Suprapubic skin (tissue), 4 donors: ENCODE data around the gene KIRREL3. TPM values are rescaled to one million over a fixed set of nuclear protein-coding genes. Genes with fewer than 3 reads are reported as not detected.

Experiments
- DNase-seq, 2 donors: peaks; one replicate each; pipeline ENCODE4 v3.0.0-alpha.2; 2019; ENCODE audit warnings: low spot score in 2 of 2
- H3K27ac ChIP-seq: fragments of 200-600 bp; sonication (generic); one replicate; pipeline ENCODE4 v1.5.1; 2019
- H3K27me3 ChIP-seq: fragments of 200-600 bp; sonication (generic); one replicate; pipeline ENCODE4 v1.5.1; 2019
- H3K36me3 ChIP-seq: fragments of 200-600 bp; sonication (generic); one replicate; pipeline ENCODE4 v1.5.1; 2019
- H3K4me1 ChIP-seq: fragments of 200-600 bp; sonication (generic); one replicate; pipeline ENCODE4 v1.5.1; 2019
- H3K4me3 ChIP-seq: fragments of 200-600 bp; sonication (generic); one replicate; pipeline ENCODE4 v1.5.1; 2019; ENCODE audit warnings: mild to moderate bottlenecking
- H3K9me3 ChIP-seq: fragments of 200-600 bp; sonication (generic); one replicate; pipeline ENCODE4 v1.5.1; 2019
- CTCF ChIP-seq, 2 donors: fragments of 200-600 bp in 1 of 2; fragments of 450-650 bp in 1 of 2; sonication (generic) in 1 of 2; IDR thresholded peaks; one replicate each; pipeline ENCODE4 v1.5.1; 2016 to 2019; ENCODE audit warnings: antibody characterized with exemption in 2 of 2, mild to moderate bottlenecking in 1 of 2, moderate library complexity in 1 of 2
- EP300 ChIP-seq: sonication (generic); formaldehyde crosslinking; IDR thresholded peaks from one replicate; pipeline ENCODE4 v1.6.1; 2017; ENCODE audit warnings: antibody characterized with exemption
- POLR2A ChIP-seq, 2 donors: fragments of 450-650 bp; IDR thresholded peaks; one replicate each; pipeline ENCODE4 v1.6.1; 2017; ENCODE audit warnings: antibody characterized with exemption in 2 of 2, mild to moderate bottlenecking in 2 of 2, moderate library complexity in 2 of 2
- POLR2AphosphoS5 ChIP-seq, 3 donors: sonication (generic); formaldehyde crosslinking; IDR thresholded peaks; one replicate each; pipeline ENCODE4 v1.6.1; 2017; ENCODE audit warnings: antibody characterized with exemption in 3 of 3
- WGBS: methylation state at CpG from one replicate; pipeline ENCODE4 v1.1.5; 2018; 5-methylcytosine and 5-hydroxymethylcytosine counted together
- total RNA-seq, 4 donors: library from RNA; depleted of rRNA; stranded (reverse); fragments of >200 nt; gene quantifications; one replicate each; pipeline ENCODE4 v1.1.0, GENCODE V29; 2016

The KIRREL3 gene
- total RNA-seq, 4 donors from 2014 or later, result 0.17 TPM; not detected in 3

- Histone ChIP-seq H3K9me3 (peaks cover 7% of the 10 kb centered on the region), H3K27ac (no peak overlapping the region), H3K27me3 (no peaks in the 10 kb centered on the region), H3K4me1 (no peaks in the 10 kb centered on the region), H3K36me3 (no peaks in the 10 kb centered on the region), H3K4me3 (no peak overlapping the region)
- DNase-seq, result no peak
- no peak for TF ChIP-seq POLR2A (IDR thresholded peaks at IDR 0.05)
- TF ChIP-seq CTCF (IDR thresholded peaks at IDR 0.05), result no peak
- WGBS, result 77% methylated on average over 4 of the region's 4 CpGs
Observed at GRCh38 chr11:126938718-126939117, 61.9 kb downstream of the KIRREL3 start.

- no peaks in the 10 kb centered on the region for H3K4me1 ChIP-seq
- no peak for DNase-seq
- H3K36me3 ChIP-seq, result no peaks in the 10 kb centered on the region
- no peak overlapping the region for H3K4me3 ChIP-seq
- TF ChIP-seq POLR2AphosphoS5 (IDR thresholded peaks at IDR 0.05) (no peak), EP300 (no peak), POLR2A (IDR thresholded peaks at IDR 0.05) (no peak), CTCF (IDR thresholded peaks at IDR 0.05) (no peak)
- H3K9me3 ChIP-seq, result peaks cover 7% of the 10 kb centered on the region
- H3K27me3 ChIP-seq, result no peaks in the 10 kb centered on the region
- no peak overlapping the region for H3K27ac ChIP-seq
- WGBS, result 76% methylated on average over 4 of the region's 4 CpGs
Observed at GRCh38 chr11:126930091-126930841, 70.3 kb downstream of the KIRREL3 start.

- WGBS, result 73% methylated on average over 10 of the region's 10 CpGs
- Histone ChIP-seq H3K27ac (no peak overlapping the region), H3K4me3 (no peak overlapping the region), H3K9me3 (no peaks in the 10 kb centered on the region), H3K4me1 (no peaks in the 10 kb centered on the region), H3K36me3 (no peaks in the 10 kb centered on the region), H3K27me3 (no peaks in the 10 kb centered on the region)
- no peak for DNase-seq
- TF ChIP-seq EP300 (no peak), CTCF (IDR thresholded peaks at IDR 0.05) (no peak), POLR2AphosphoS5 (IDR thresholded peaks at IDR 0.05) (no peak), POLR2A (IDR thresholded peaks at IDR 0.05) (no peak)
Observed at GRCh38 chr11:126929179-126930061, 71.2 kb downstream of the KIRREL3 start.

GRCh38 chr11:126927623-126928022 lies 72.9 kb downstream of the KIRREL3 start:
- Histone ChIP-seq H3K9me3 (no peaks in the 10 kb centered on the region), H3K36me3 (no peaks in the 10 kb centered on the region), H3K4me1 (no peaks in the 10 kb centered on the region), H3K4me3 (no peak overlapping the region), H3K27ac (no peak overlapping the region), H3K27me3 (no peaks in the 10 kb centered on the region)
- 37% methylated on average over 2 of the region's 2 CpGs for WGBS
- no peak for TF ChIP-seq POLR2AphosphoS5 (IDR thresholded peaks at IDR 0.05)
- TF ChIP-seq EP300, result no peak
- no peak for TF ChIP-seq CTCF (IDR thresholded peaks at IDR 0.05)
- TF ChIP-seq POLR2A (IDR thresholded peaks at IDR 0.05), result no peak
- no peak for DNase-seq

GRCh38 chr11:126926376-126926791 lies 74.2 kb downstream of the KIRREL3 start:
- 53% methylated on average over 9 of the region's 9 CpGs for WGBS
- no peak overlapping the region for H3K4me3 ChIP-seq
- no peaks in the 10 kb centered on the region for H3K4me1 ChIP-seq
- no peaks in the 10 kb centered on the region for H3K36me3 ChIP-seq
- no peak for DNase-seq
- no peaks in the 10 kb centered on the region for H3K27me3 ChIP-seq
- H3K27ac ChIP-seq, result no peak overlapping the region
- TF ChIP-seq POLR2A (IDR thresholded peaks at IDR 0.05), result no peak
- TF ChIP-seq CTCF (IDR thresholded peaks at IDR 0.05), result no peak
- no peak for TF ChIP-seq POLR2AphosphoS5 (IDR thresholded peaks at IDR 0.05)
- TF ChIP-seq EP300, result no peak
- H3K9me3 ChIP-seq, result no peaks in the 10 kb centered on the region
